SIG-M5 treated with dmso at 0.1 percent for 504 hours (cell line): ENCODE results near the gene TBC1D2.
A peak's percentile ranks its signal among the peaks of the same experiment; 100 is the strongest.

ENCODE experiments used
- DNase-seq: peaks from one replicate; lab custom pipeline; 2025; ENCODE audit not compliant: unreplicated experiment; lab: John Stamatoyannopoulos, UW

The TBC1D2 gene

DNA sequence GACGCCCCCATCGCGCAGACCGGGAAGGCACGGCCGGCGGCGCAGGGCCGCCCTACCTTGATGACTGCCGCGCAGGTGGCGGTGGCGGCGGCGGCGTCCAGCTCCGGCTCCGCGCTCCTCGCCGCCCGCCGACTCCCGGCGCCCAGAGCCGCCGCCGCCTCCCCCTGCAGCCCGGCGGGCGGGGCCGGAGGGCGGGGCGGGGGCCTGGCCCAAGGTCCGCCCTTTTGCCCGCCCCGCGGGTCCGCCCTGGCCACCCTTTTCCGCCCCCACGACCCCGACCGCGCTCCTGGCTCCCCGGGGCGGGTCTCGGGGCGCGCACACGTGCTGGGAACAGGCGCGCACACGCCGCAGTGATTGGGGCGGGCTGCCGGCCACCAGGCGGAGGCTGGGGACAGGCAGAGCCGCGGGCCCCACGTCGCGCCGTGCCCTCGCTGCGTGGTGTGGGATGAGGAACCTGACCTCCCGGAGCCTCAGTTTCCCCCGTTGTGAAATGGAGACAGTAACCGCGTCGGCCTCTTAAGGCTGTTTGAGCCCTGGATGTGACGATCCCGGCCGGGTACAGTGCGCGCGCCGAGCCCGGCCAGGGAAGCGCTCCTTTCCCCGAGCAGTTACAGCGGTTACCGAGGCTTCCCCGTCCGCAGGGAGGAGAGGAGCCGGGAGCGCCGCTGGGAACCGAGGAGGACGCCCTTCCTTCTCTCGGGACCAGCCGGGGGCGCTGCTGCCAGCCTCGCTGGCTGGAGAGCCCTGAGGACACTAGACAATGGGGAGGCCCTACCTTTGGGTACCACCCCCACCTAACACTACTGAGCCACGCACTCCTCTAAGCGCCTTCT is 62.7 kb downstream of the TBC1D2 start, which contains the start of gene CORO2A:
Gene CORO2A, minus strand, starts transcription at position 135 of the 833 bp plus-strand sequence. CDS start 34,977 bp downstream, outside the sequence.
- DNase-seq = peak; percentile 69

DNA sequence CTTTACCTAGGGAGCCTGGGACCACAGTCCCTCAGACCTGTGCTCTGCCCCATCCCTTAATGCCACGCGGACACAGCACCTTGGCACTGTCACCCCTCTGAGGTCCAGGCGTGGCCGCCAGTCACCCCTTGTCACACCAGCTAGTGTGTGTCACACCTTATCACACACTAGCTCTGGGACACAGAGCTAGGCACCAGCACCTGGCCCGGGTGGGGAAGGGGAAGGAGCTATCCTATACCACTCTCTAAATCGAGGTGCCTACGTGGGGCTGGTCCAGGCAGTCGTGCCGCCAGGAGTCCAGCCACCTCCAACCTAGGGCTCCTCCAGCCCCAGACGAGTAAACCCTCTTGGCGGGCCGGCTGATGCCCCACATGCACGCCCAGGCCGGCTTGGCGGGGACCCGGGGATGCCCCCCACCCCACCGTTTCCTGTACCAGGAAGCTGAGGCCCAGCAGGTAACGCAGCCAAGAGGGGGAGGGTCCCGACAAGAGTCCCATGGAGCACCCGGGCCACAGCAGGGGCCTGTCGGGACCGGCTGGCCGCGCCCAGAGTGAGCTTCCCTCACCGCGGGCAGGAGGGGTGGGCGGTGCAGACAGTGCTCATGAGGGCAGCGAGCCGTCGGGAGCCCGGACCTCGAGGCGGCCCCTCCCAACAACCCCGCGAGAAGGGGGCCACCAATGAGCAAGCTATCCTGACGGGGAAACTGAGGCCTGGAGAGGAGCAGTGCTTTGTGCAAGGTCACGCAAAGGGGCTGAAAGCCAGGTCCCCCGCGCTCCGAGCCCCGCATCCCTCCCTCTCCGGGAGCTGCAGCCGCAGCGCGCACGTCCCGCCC is 63.6 kb downstream of the TBC1D2 start:
- no peak for DNase-seq

DNA sequence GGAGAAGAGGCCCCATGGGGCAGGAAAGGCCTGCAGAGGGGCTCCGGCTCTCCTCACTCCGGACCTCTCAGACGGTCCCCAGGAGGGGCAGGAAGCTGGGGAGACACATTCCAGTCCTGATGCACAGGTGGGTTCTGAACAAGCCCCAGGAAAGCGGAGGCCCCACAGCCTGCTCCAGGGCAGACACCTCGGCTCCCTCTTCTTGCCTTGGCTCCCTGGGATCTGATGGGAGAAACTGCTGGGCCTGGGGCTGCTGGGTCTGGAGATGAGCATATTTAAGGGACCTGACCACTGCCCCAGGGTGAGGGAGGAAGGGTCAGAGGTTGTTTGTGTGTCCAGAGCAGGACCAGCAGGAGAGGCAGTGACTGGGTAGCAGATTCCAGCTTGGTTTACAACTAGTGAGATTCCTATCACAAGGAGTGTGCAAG is 64.3 kb downstream of the TBC1D2 start:
- DNase-seq = no peak

DNA sequence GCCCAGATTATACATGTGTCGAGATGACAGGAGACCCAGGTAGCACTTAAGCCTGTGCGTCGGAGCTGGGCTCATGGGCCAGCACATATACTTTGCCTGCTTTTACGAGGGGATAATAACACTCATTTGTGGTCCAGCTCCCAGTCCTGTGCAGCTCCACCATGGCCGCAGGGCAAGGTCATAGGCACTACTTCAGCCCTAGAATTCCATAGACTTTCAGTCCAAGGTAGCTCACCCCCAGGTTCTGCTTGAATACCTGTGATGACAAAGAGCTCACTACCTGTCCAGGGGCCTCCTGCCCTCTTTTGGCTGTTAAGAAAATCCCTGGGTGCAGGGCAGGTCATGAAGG is 64.7 kb downstream of the TBC1D2 start:
- no peak for DNase-seq

DNA sequence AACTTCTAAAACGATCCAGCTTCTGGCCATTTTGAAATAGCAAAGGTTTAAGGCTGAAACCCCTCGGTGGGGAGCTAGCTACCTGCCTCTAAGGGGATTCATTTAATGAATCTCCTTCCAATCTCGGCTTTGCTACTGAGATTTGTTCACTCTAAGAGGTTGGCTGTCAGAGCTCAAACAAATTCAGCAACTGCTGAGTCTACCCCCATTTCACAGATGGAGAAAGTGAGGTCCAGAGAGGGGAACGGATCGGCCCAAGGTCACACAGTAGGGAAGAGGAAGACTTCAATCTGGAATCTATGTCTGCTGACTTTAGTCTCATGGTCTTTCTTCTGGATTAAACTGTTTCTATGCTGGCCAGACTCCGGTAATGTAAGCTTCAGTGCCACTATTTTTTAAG is 66.0 kb downstream of the TBC1D2 start:
- no peak for DNase-seq

DNA sequence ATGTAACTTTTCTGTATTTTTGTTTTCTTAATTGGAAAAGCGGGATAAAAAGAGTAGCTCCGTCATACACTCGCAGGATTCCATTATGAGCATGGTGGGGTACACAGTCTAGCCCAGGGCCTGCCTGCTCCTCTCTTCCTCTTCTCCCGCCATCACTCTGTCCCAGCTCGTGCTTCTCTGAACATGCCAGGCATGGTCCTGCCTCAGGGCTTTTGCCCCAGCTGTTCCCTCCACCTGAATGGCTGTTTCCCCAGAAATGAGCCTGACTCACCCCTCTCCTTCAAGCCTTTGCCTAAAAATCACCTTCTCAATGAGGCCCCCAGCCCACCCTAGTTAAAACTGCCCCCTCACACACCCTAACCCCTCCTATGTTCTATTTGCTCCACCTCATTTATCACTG is 67.5 kb downstream of the TBC1D2 start:
- no peak for DNase-seq

DNA sequence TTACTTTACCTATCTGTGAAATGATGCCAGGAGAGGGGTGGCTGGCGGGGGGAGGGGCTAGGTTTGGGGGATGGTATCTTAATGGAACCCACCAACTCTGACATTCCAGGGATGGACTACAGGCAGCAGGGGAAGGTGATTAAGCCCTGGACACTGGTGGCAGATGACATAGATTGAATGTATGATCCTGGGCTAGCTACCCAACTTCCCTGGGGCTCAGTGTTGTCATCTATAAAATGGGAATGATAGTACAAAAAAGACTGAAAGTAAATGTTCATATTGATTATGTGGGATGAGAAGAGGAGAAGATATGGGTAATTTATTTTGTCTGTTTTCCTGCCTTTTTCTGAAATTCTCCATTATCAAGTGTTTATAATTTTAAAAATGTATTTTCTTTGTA is 69.2 kb downstream of the TBC1D2 start:
- DNase-seq = no peak

DNA sequence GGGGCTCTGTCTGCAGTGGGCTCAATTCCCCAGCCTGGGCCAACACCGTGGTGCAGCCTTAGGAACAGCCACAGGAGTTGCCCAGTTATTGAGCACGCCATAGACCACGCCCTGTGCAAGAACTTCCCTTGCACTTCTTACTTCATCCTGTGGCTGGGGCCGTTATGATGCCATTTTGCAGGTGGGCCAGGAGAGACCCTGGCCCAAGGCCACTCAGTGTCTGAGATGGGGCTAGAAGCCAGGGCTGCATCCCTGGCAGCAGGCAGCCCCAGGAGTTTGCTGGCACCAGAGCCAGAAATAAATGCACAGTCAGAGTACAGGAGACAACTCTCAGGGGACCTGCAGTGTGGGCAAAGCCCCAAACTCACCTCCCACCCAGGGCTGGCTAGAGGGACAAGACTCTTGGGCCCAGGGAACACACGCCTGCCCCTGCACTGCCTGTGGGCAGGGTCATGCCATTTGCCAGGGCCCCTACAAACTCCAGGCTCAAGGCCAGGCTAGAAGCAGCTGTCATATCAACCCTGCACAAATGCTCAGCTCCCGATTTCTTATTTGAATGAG is 69.8 kb downstream of the TBC1D2 start:
- peak; percentile 68 for DNase-seq

DNA sequence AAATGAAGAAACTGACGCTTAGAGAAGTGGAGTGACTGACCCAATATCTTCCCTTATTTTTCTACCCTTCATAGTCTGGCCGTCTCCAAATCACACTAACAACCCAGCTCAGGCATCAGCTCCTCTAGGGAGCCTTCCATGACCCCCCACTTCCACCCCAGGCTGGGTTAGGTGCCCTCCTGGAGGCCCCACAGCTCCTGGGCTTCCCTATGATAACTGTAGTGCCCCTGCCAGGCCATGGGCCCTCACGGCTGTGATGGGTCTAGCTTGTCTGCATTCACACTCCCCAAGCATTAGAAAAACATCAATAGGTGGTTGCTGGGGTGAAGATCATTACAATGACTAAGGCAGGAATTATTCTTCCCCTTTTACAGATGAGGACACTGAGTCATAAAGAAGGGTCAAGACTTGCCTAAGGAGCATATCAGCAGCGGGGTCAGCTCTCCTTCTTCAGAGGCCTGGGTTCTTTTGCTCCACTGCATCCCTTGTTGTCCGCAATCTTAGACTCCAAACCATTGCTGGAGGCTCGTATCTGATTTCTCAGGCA is 70.4 kb downstream of the TBC1D2 start:
- DNase-seq = peak; percentile 21

DNA sequence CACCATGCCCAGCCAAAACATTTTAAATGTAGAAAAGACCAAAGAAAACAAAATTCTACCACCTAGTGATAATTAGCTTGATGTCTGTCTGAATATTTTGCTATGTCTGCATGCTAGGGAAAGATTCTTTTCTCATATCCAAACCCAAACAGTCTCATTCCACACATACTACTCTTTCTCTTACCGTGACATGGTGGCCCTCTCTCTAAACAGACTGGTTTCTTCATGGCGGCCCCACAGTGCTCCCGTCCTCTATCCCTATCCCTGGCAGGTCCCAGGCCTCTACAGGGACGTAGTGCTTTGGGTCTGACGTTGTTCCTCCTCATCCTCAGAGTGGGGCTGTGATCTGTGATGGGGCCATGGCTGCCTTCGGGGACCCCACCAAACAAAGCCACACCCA is 71.1 kb downstream of the TBC1D2 start:
- no peak for DNase-seq

DNA sequence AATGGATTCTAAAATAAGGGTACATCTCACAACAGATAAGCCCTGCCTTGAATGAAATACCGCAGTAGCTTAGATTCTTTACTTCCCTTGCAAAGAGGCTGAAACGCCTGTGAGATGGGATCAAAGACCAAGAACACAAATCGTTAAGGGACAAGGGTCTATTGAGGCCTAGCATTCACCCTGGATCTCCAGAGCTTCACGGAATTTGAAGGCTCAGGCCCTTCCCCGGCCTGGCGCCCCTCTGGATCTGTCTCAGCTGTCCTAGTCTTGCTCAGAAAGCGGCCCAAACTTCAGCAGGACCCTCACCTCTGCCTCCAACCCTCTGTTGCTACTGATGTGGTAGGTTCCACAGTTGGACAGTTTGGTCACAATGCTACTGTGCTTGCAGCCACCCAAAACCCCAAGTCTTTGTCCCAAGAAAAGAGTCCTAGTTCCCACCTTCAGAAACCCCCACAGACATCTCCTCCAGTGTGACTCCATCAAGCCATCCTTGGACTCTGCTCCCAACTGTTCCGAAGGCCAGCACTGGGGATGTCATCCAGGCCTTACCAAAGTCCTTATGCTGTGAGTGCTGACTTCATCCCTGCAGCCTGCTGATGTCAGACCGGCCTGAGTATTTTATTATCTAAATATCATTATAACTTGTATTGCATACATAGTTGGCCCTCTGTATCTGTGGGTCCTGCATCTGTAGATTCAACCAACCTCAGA is 72.4 kb downstream of the TBC1D2 start:
- DNase-seq = no peak

DNA sequence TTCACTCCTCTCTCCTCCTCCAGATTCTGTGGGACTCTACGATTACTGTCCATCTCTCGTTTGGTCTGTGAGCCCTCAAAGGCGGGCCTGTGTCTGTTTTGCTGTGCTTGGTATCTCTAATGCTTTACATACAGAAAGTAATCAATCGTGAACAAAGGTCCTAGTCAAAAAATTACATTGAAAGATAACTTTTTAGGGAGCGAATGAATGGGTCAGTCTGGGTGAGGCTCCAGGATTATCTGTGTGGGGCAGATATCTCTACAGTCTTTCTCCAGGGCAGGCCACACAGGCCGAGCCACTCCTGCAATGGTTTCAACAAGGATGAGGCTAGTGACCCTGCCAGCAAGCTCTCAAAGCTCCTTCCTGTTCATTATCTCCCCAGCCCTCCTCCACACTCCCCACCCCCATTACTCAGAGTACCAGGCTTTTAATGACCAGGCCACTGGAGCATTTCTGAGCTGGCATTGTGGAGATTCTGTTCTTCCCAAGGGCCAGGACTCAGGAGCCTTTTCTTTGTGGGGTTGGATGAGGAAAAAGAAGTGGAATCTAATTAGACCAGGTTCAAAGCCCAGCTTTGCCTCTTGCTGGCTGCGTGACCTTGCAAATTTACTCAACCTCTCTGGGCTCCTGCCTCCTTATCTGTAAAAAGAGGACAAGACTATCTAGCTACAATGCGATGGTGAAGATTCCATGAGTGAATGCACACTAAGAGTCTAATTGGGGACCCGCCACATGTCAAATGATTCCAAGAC is 73.2 kb downstream of the TBC1D2 start:
- no peak for DNase-seq

DNA sequence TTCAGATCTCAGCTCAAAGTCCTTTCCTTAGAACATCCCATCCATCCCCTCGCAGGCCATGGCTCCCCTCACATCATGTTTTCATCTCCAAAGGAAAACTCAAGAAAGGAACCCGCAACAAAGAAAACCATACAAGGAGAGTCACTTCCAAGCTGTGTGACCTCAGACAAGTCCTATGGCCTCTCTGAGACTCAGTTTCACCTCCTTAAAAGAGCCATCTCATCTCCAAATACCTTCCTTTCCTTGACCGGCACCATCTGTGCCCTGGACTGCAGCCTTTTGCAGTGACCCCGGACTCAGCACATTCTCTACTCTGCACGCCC is 73.7 kb downstream of the TBC1D2 start:
- no peak for DNase-seq

DNA sequence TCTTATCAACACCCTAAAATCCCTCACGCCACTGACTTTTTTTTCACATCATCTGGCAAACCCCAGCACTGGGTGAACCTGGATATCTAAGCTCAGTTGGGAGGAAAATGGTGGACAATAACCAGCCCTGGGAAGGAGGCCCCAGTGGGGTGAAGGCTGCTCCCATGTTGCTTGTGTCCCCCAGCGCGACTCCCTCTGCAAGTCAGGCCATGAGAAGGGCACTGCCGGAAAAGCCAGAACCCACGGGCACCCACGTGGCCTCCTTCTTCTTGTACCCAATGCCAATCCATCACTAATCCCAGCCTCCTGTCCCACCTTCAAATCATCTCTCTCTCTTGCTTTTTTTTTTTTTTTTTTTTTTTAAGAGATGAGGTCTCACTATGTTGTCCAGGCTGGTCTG is 74.5 kb downstream of the TBC1D2 start:
- DNase-seq = no peak

DNA sequence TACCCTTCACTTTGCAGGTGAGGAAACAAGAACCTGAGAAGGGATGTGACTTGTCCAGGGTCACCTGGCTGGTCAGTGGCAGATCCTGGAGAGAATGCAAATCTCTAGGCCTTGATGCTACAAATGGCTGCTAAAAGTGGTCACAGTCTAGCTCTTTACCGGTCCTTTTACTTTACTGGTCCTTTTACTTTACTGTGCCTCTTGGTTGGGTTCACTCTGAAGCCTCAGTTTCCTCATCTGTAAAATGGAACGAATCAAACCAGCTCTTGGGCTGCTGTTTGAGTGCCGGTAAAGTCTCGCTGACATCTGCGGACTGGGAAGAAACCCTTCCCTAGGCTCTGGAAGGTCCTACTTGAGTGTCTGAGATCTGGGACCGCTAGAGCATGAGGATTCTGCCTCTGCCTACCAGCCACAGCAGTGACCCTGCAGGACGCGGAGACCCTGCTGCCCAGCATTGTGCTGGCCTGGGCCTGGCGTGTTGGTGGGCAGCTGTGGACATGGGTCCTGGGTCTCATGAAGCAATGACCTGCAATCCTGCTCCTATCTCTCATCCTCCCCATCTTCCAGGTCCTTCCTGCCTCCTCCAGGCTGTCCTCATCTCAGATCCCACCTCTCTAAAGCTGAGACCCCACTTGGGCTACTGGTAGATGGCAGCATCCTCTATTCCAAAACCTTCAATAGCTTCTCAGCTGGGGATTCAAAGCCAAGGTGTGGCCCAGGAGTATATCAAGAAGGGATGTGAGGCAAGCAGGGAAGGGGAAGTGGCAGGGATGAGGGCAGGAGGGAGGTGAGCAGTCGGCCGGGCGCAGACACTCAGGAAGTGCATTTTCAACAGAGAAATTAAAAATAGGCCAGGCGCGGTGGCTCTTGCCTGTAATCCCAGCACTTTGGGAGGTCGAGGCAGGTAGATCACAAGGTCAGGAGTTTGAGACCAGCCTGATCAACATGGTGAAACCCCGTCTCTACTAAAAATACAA is 76.3 kb downstream of the TBC1D2 start:
- DNase-seq = no peak

DNA sequence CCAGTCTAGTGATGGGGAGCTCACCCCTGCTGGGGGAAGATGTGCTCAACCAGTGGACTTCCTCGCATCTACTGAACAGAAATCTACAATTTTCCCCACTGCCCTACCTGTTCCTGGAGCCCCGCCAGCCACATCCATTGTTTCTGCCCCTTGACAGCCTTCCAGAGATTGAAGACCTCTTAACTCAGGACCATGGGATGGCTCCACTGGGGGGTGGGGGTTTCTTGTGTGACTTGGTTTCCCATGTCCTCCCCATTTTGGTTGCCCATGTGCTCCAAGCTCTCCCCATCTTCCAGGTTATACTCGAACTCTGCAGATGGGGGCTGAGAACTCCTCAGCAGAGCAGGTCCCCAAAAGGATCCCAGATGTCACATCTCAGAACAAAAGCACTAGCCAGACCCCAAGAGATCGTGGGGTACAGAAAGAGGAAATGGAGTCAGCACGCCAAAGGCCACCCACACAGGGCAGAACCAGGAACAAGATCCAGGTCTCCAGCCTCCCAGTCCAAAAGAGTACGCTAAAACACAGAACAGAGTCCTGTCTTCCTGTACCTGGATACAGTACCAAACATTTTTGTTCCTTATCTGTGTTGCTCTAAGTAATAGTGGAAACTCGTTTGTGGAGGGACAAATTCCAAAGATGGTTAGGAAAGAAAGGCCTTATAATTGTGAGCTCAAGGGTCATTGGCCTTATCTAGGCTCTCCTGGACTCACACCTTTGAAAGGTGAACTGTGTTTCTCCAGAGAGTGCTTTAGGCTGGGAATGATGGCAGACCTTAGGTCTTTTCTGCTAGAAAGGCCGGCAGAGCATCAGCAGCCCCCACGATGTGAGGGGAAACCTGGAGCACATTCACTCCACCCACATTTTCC is 78.8 kb downstream of the TBC1D2 start:
- DNase-seq = no peak

DNA sequence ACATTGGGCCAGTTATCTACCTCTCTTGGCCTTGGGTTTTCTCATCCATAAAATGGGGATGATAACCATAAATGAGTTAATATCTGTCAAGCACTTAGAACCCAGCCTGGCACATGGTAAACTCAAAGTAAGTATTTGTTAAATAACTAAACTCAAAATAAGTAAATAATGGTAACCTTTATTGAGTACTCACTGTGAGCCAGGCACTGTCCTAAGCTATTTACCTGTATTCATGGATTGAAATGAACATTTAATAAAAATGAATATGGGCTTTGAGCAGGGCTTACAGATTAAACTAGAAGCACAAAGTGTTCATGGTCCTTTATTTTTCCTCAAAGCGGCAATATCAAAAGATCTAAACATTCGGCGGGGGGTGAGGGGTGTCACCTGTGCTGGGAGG is 79.7 kb downstream of the TBC1D2 start:
- no peak for DNase-seq

DNA sequence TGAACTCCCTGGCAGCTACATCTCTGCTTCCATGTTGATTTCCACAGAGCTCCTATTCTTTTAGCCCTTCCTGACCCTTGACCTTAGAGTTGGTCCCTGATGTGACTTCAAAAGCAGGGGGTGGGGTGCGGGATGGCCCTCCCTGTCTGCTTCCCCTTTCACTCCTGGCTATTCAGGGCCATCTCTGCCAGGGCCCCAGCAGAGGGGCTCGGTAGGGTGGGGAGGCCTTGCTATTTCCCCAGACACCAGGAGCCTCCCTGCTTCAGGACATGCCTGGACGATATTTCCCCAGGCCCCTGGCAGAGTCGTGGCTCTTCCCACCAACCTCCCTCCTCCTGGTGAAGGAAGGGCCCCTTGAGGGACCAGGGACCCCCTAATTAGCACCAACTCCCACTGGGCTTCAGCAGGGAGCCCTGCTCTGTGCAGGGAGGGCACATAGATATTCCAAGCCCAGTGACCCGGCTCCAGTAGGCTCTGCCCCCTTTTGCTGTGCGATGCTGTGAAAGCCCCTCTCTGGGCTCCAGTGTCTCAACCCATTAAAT is 80.3 kb downstream of the TBC1D2 start:
- DNase-seq = no peak
